HTERT RPE-1 (cell line): Measurements from ENCODE around the gene SH2D6.
"Not testable (repeated sequence)": the region's sequence is repeated elsewhere in the genome, so short reads cannot be mapped to it uniquely, and the experiment has no call there.

Experiments used
- in situ Hi-C: fragments of 300-500 bp; cut with MboI; formaldehyde crosslinking; loops from 4 replicates; pipeline ENCODE4 v1.14.3; 2020; ENCODE audit warnings: low sequenced_read_pairs

Gene SH2D6

DNA sequence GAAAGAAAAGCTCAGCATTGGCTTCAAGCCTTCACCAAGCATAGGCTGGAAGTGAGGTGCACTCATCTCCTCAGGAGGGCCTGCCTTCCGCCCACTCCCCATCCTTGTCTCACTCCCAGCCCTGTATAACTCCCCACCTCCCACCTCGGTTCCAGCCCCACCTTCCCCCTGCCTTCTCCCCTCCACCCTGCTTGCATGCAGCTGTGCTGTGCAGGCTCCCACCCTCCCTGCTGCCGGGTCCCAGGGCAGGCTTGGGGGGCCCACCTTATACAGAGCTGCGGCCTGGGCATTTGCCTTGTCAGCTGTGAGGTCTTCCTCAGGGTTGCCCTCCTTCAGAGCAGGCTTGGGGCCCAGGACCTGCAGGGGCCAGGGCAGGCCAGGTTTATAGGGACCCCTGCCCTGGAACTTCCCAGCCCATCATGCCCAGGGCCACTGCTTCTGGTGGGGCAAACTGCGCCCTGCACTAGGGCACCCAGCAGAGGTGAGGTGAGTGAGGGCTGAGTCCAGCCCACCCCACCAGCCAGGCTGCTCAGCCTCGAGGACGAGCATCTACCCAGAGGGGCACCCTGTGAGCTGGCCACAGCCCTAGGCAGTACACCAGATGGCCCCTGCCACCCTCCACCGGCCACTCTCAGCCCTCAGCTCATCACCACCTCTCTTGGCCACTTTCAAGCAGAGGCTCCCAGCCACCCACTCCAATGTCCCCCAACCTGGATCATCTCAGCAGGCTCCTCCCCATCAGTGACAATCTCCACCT, 19.9 kb upstream of the SH2D6 start:
- in situ Hi-C loops, result no loop called here

- in situ Hi-C loops, result no loop called here
Observed at GRCh38 chr2:85399183-85399455, 19.4 kb upstream of the SH2D6 start.

GRCh38 chr2:85400023-85400422, 18.5 kb upstream of the SH2D6 start:
- in situ Hi-C loops, result no loop called here

DNA sequence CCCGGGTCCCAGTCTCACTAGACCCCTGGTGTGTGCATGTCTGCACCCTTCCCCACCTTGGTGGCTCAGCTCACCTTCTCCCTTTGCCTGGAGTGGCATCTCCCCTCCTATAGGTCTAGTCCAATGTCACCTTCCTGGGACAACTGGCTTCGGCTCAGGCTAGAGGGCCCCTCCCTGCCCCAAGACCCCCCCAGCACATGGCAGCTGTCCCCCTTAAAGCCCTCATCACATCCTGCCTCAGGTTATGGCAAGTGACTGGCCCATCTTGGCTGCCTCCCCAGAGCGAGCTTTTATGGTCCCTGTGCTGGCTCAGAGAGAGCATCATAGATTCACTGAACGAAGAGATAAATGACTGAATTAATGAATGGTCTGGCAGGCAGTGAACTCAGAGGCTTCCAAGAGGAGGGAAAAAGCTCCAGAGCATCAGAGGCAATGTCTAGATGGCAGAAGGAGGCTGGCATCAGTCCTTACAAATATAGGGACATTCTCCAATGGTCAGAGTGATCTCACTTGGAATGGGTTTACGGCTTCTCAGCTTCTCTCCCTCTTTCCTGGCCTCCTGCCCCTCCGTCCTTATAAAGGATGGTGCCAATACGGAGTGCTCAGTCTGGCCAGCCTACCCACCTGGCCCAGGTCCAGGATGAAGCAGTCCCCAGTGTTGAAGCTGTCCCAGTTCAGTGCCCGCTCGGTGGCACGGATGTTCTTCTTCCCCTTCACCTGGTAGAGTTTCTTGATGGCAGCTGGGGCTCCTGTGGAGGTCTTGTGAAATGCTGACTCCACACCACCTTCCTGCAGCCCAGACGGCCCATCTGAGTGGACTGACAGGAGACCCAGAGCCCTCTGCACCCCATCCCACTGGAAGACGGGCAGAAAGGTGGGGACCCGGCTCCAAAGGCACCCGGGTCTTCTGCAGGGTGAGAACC, 17.7 kb upstream of the SH2D6 start:
- in situ Hi-C loops, result no loop called here

- in situ Hi-C loops, result no loop called here
Observed at GRCh38 chr2:85401464-85401805, 17.1 kb upstream of the SH2D6 start.

- in situ Hi-C loops, result no loop called here
Observed at GRCh38 chr2:85401844-85402243, 16.7 kb upstream of the SH2D6 start.

GRCh38 chr2:85405201-85406059, 13.1 kb upstream of the SH2D6 start:
- in situ Hi-C loops, result no loop called here

GRCh38 chr2:85409845-85410583, 8.5 kb upstream of the SH2D6 start, which contains the start of gene CAPG:
TSS of gene CAPG (minus strand) at chr2:85410366. CDS start at chr2:85402145, 8,221 bp downstream.
- in situ Hi-C loops, result no loop called here

DNA sequence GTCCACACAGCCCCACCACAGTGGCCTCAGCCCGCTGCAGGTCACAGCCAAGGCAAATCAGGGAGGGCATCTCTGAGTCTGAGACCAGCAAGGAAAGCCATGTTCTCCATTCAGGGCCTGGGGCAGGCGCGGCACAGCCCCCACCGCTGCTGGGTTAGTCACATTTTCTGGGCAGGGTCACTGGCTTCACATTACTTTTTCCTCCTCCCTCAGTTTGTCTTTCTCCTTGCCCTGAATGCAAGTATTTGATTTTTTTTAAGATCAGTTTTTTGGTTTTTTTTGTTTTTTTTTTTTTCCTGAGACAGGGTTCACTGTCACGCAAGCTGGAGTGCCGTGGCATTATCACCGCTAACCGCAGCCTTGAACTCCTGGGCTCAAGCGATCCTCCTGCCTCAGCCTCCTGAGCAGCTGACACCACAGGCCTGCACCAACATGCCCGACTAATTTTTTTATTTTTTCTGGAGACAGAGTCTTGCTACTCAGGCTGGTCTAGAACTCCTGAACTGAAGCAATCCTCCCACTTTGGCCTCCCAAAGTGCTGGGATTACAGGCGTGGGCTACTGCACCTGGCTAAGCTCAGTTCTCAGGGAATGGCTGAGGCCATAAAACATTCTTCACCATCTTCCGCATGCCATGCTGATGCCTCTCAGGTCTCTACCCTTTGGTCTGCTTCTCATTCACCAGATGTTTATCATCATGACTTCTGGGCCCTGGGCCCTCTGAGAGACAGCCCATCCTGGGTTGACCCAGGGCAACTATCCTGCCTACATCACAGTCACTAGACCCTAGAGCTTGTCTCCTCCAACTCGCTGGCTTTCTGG, 7.7 kb upstream of the SH2D6 start:
- in situ Hi-C loops, result no loop called here

DNA sequence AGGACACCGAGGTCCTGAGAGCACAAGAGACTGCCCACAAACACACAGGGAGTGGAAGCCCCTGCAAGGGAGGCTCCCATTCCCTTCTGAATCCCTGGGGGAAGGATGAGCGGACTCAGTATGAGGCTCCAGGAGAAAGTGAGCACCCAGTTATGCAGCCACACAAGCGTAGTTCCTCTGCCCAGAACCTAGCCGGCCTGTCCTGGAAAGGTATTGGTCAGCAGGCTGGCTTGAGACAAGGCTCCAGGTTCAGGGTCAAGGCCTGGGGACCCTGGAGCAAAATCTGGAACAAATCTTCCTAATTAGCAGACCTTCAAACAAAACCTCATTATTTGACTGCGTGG, 7.1 kb upstream of the SH2D6 start:
- in situ Hi-C loops, result no loop called here

DNA sequence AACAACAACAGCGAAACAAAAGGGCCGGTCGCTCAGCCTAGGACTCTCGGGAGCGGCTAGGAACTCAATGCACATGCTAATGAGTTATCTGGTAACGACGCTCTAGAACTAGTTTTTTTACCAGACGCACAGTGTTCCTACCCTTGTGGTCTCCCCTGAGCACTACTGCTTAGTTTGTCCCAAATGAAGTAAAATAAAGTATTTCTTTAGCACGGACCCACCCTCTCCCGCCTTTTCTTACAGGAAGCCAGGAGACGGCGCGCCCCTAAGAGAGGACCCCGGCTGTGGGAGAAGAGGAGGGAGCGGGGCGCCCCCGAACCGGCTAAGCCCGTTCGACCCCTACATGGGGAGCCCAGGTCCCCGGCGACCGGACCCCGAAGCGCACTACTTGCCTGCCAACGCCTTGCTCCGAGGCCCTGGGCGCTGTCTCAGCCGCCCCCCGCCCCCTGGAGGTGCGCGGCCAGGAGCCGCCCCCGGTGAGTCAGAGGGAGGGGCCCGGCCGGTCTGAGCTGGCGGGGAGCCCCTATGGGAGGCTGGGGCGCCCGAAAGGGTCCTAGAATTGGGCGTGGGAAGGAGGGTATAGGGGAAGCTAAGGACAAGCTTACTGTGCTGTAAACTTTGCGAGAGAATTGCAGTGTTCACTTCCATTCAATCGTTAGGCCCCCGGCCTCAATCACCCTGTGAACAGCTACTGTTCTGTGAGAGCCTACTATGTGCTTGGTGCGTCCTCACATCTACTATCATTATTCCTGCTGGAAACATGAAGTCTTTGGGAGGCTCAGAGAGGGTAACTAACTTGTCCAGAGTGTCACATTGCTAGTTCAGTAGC, 4.7 kb upstream of the SH2D6 start:
- in situ Hi-C loops, result no loop called here

- in situ Hi-C loops, result not testable (repeated sequence)
Observed at GRCh38 chr2:85414421-85414759, 4.1 kb upstream of the SH2D6 start.

DNA sequence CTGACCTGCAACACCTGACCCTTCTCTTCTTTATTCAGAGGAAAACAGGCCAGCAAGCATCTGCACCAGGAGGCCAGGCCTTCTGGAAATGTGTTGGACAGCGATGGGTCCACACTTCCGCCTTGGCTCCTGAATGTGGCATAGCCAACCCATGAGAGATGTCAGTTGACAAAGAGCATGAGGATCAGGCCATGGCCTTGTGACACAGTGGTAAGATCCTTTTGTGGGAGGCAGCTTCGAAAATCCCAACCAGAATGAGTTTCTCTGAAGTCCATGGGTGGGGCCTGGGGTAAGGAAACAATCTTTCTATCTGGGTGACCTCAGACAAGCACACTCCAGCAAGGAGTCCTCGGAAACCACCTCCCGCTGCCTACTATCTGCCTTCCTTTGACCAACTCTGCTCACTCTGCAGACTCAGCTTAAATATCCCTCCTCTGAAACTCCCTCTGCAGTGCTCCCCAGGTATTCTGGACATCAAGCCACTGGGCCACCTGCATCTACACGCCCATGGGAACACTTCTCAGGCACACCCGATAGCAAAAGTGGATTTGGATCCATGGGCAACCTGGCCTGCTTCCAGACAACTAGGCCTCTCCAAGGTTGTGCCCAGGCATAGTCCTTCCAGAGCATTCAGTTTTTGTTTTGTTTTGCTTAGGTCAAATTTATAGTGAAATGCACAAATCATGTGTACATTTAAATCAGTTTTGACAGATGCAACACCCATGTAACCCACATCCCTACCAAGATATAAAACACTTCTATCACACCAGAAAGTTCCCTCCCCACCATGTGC, 3.6 kb upstream of the SH2D6 start:
- in situ Hi-C loops, result no loop called here

DNA sequence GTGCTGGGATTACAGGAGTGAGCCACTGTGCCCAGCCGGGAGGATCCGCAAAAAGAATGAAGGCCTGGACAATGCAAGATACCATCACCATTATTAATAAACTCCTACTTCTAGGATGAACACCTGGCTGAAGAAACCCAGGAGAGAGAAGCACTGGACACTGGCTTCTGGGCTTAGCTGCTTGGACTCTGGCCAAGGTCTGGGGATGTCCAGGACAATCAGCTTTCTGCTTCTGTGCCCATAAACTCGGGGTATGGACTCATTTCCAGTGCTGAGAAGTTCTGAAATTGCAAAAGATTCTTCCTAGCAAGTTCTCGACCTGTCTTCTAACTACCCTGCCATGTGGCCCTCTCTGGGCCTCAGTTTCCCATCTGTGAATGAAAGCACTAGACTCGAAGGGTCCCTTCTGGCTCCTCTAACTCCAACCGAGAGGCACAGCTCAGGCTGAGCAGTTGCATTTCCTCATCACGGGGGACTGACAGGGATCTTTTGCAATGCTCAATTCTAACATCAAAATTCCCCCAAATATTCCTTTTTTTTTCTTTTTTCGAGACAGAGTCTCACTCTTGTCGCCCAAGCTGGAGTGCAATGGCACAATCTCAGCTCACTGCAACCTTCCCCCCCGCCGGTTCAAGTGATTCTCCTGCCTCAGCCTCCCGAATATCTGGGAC, 2.4 kb upstream of the SH2D6 start:
- in situ Hi-C loops, result no loop called here

GRCh38 chr2:85419009-85419675, 628 bp downstream of the SH2D6 start:
- in situ Hi-C loops, result no loop called here

- in situ Hi-C loops, result no loop called here
Observed at GRCh38 chr2:85420536-85421259, 2.2 kb downstream of the SH2D6 start.
